Measurements from ENCODE around the gene ARMH4. TPM values are rescaled to one million over a fixed set of nuclear protein-coding genes. Genes with fewer than 3 reads are reported as not detected.
A peak's percentile ranks its signal among the peaks of the same experiment; 100 is the strongest.

The ARMH4 gene
- total RNA-seq, 1 experiment from 2014 or later: 42.6 TPM

GRCh38 chr14:58077621-58078020 lies 74.4 kb downstream of the ARMH4 start:
- Histone ChIP-seq H2AFZ (ENCODE audit: low read length) (no peak overlapping the region), H3K23me2 (ENCODE audit: insufficient read length, low read depth, low read length, poor library complexity, severe bottlenecking) (no peaks in the 10 kb centered on the region), H3T11ph (ENCODE audit: low read length) (no peak overlapping the region), H2BK120ac (ENCODE audit: low read depth, low read length, poor library complexity, severe bottlenecking) (no peak overlapping the region), H2BK15ac (ENCODE audit: low read depth, low read length) (no peak overlapping the region), H3K18ac (ENCODE audit: insufficient read length, low read depth, low read length) (no peak overlapping the region), H3K27me3 (ENCODE audit: insufficient read depth, low read length) (no peaks in the 10 kb centered on the region), H3K56ac (ENCODE audit: insufficient read length, low read depth, low read length) (no peak overlapping the region), H2BK20ac (ENCODE audit: low read depth, low read length, poor library complexity, severe bottlenecking) (no peak overlapping the region), H4K8ac (replicated peaks; ENCODE audit: insufficient read length, low read depth, low read length) (no peak overlapping the region), H3K27ac (ENCODE audit: insufficient read length, low read depth, low read length) (no peak overlapping the region), H2BK5ac (ENCODE audit: insufficient read length, low read length) (no peak overlapping the region), H3K79me2 (ENCODE audit: insufficient read depth, low read length) (no peaks in the 10 kb centered on the region), H3K9me3 (ENCODE audit: control insufficient read depth, low read depth, low read length) (no peaks in the 10 kb centered on the region), H3K4me2 (ENCODE audit: insufficient read depth, insufficient read length, low read length) (no peak overlapping the region), H2BK12ac (ENCODE audit: insufficient read length, low read depth, low read length) (no peak overlapping the region), H3K79me1 (ENCODE audit: insufficient read depth, low read depth, low read length, poor library complexity, severe bottlenecking) (no peaks in the 10 kb centered on the region), H3K4me1 (ENCODE audit: insufficient read depth, low read length) (peaks cover 3% of the 10 kb centered on the region; the same call in 1 of the 2 replicates), H4K20me1 (ENCODE audit: control insufficient read depth, insufficient read depth, insufficient read length) (no peaks in the 10 kb centered on the region), H3K4ac (ENCODE audit: low read depth, low read length) (no peak overlapping the region), H3K9ac (ENCODE audit: extremely low read depth, insufficient read length, low read length) (no peak overlapping the region), H3K14ac (ENCODE audit: insufficient read depth, low read length) (no peak overlapping the region), H4K5ac (ENCODE audit: insufficient read length, low read depth, low read length) (no peak overlapping the region), H2AK5ac (ENCODE audit: insufficient read length, low read length) (no peak overlapping the region), H4K91ac (ENCODE audit: insufficient read length, low read depth, low read length) (no peak overlapping the region), H3K23ac (ENCODE audit: insufficient read length, low read depth, low read length) (no peak overlapping the region)
- peaks cover 13 to 14% of the 10 kb centered on the region in 2 experiments for H3K4me1 Mint-ChIP-seq
- H3K27ac Mint-ChIP-seq: peak overlapping the region in 2 of 3 experiments; percentile 2 to 9; a peak in 1 of 7 replicates
- DNase-seq: no peak
- WGBS (ENCODE audit: extremely low coverage, insufficient read length, low lambda C conversion rate): no CpG with 5 or more reads among the region's 1 CpG
- no peaks in the 10 kb centered on the region; a peak in 2 of 5 replicates for H3K9me3 Mint-ChIP-seq
- peaks cover 0 to 3% (median 3%) of the 10 kb centered on the region in 3 experiments; a peak in 3 of 7 replicates for H3K36me3 Mint-ChIP-seq (ENCODE audit: insufficient read depth in 1 of 3, low read depth in 3 of 3)
- no peaks in the 10 kb centered on the region for H3K27me3 Mint-ChIP-seq (ENCODE audit: low read depth)
- no peak for TF ChIP-seq CTCF (conservative IDR thresholded peaks at IDR 0.05)
- H3K4me3 Mint-ChIP-seq: no peak overlapping the region

Data from H9 (cell line).